ENCODE results near the gene EARS2. TPM values are rescaled to one million over a fixed set of nuclear protein-coding genes. Genes with fewer than 3 reads are reported as not detected.

EARS2 gene
- total and polyA plus RNA-seq, 2 of the 4 experiments (the other 2 are of a cell fraction) = 28.1 to 37.8 TPM

GRCh38 chr16:23508589-23509440, 48.3 kb downstream of the EARS2 start (continued):
- TF ChIP-seq, protein P1, sequence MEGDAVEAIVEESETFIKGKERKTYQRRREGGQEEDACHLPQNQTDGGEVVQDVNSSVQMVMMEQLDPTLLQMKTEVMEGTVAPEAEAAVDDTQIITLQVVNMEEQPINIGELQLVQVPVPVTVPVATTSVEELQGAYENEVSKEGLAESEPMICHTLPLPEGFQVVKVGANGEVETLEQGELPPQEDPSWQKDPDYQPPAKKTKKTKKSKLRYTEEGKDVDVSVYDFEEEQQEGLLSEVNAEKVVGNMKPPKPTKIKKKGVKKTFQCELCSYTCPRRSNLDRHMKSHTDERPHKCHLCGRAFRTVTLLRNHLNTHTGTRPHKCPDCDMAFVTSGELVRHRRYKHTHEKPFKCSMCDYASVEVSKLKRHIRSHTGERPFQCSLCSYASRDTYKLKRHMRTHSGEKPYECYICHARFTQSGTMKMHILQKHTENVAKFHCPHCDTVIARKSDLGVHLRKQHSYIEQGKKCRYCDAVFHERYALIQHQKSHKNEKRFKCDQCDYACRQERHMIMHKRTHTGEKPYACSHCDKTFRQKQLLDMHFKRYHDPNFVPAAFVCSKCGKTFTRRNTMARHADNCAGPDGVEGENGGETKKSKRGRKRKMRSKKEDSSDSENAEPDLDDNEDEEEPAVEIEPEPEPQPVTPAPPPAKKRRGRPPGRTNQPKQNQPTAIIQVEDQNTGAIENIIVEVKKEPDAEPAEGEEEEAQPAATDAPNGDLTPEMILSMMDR (conservative IDR thresholded peaks at IDR 0.05; ENCODE audit: low read depth, low read length) = no peak

GRCh38 chr16:23506606-23506994, 50.5 kb downstream of the EARS2 start:
- Histone ChIP-seq H2BK20ac (ENCODE audit: low read depth, low read length) (no peak overlapping the region), H2BK5ac (ENCODE audit: low read depth, low read length, poor library complexity, severe bottlenecking) (no peak overlapping the region), H3K4me2 (ENCODE audit: low read depth, low read length) (no peak overlapping the region), H3K4ac (ENCODE audit: low read depth, low read length) (no peak overlapping the region), H3K9ac (ENCODE audit: low read depth, low read length) (no peak overlapping the region), H3K79me1 (ENCODE audit: low read depth in 1 of 2, low read length in 2 of 2) (peaks cover 32 to 79% of the 10 kb centered on the region in 2 experiments), H2BK15ac (ENCODE audit: low read depth, low read length) (no peak overlapping the region), H3K9me3 (ENCODE audit: control insufficient read depth, insufficient read depth, low read length) (no peaks in the 10 kb centered on the region), H3K4me3 (ENCODE audit: insufficient read depth, low read depth, low read length) (no peak overlapping the region), H3K9me1 (ENCODE audit: insufficient read depth, low read length) (peaks cover 21% of the 10 kb centered on the region), H2AFZ (replicated peaks; ENCODE audit: low read length, poor library complexity) (no peak overlapping the region), H4K5ac (ENCODE audit: low read depth, low read length) (no peak overlapping the region), H3K27ac (ENCODE audit: insufficient read depth, low read length) (no peak overlapping the region), H2AK5ac (ENCODE audit: low read depth, low read length) (no peak overlapping the region), H3K14ac (replicated peaks; ENCODE audit: low read depth, low read length) (no peak overlapping the region), H3K4me1 (ENCODE audit: control insufficient read depth, insufficient read depth, low read length) (peaks cover 15% of the 10 kb centered on the region), H4K20me1 (ENCODE audit: insufficient read depth, low read length) (peaks cover 67% of the 10 kb centered on the region), H2BK120ac (ENCODE audit: low read depth, low read length) (no peak overlapping the region), H3K36me3 (ENCODE audit: control insufficient read depth, insufficient read depth, low read length) (peaks cover 2% of the 10 kb centered on the region; the same call in 1 of the 2 replicates), H4K8ac (ENCODE audit: low read depth in 2 of 2, low read length in 2 of 2) (no peak overlapping the region), H3K23ac (ENCODE audit: low read depth, low read length) (0 out of 2 replicates have a peak overlapping the region, but pooled peaks have one; percentile 9), H3K18ac (ENCODE audit: low read depth, low read length) (no peak overlapping the region), H4K91ac (ENCODE audit: insufficient read depth, low read depth, low read length) (no peak overlapping the region), H3K27me3 (ENCODE audit: control insufficient read depth, insufficient read depth, low read length) (no peaks in the 10 kb centered on the region), H3K56ac (ENCODE audit: extremely low read depth, insufficient read depth, low read length) (no peak overlapping the region), H2AK9ac (replicated peaks; ENCODE audit: low read depth, low read length, poor library complexity) (peak overlapping the region; percentile 61)
- ATAC-seq (ENCODE audit: low read depth) (no peak), DNase-seq (no peak)
- intact Hi-C loops (cut with micrococcal nuclease) (no loop called here), in situ Hi-C loops (cut with MboI; ENCODE audit: low sequenced_read_pairs) (no loop called here), dilution Hi-C loops (cut with HindIII; ENCODE audit: low sequenced_read_pairs, unreplicated experiment) (no loop called here)
- WGBS, 2 experiments (ENCODE audit: extremely low coverage in 2 of 2, insufficient read length in 1 of 2) = 100% methylated on average over 7 of the region's 8 CpGs; no CpG with 5 or more reads in 1 of the 2 experiments
- no TSS peak for BruUV-seq (replicated peaks)
- ChIA-PET POLR2A (ENCODE audit: unreplicated experiment) (no interaction called here), CTCF (no interaction called here)
- no peak for TF ChIP-seq MXI1 (IDR thresholded peaks at IDR 0.05; ENCODE audit: borderline replicate concordance, low read depth, low read length)
- no peak for TF ChIP-seq MAFK (IDR thresholded peaks at IDR 0.05; ENCODE audit: low read depth, low read length)
- no peak for TF ChIP-seq RCOR1 (IDR thresholded peaks at IDR 0.05; ENCODE audit: insufficient replicate concordance, low read length)
- no peak for TF ChIP-seq MAZ (IDR thresholded peaks at IDR 0.05; ENCODE audit: borderline replicate concordance, low read depth, low read length)
- TF ChIP-seq FOS (IDR thresholded peaks at IDR 0.05; ENCODE audit: low read depth, low read length) = no peak
- TF ChIP-seq RFX5 (IDR thresholded peaks at IDR 0.05; ENCODE audit: low read depth, low read length) = no peak
- TF ChIP-seq, protein P1 (conservative IDR thresholded peaks at IDR 0.05; ENCODE audit: low read depth, low read length) = no peak
- TF ChIP-seq, protein P2, sequence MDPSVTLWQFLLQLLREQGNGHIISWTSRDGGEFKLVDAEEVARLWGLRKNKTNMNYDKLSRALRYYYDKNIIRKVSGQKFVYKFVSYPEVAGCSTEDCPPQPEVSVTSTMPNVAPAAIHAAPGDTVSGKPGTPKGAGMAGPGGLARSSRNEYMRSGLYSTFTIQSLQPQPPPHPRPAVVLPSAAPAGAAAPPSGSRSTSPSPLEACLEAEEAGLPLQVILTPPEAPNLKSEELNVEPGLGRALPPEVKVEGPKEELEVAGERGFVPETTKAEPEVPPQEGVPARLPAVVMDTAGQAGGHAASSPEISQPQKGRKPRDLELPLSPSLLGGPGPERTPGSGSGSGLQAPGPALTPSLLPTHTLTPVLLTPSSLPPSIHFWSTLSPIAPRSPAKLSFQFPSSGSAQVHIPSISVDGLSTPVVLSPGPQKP (IDR thresholded peaks at IDR 0.05; ENCODE audit: borderline replicate concordance, low read depth, low read length) = no peak
- no peak for TF ChIP-seq SMC3 (IDR thresholded peaks at IDR 0.05; ENCODE audit: low read depth, low read length)
